SK-N-MC (cell line): Measurements from ENCODE around the gene LRRTM1.

ENCODE experiments used
- EZH2 ChIP-seq: fragments of 200-600 bp; sonication (generic); IDR thresholded peaks from one replicate; pipeline ENCODE4 v1.6.1; 2017; ENCODE audit warnings: antibody characterized with exemption
- POLR2AphosphoS5 ChIP-seq: IDR thresholded peaks from 2 replicates; pipeline ENCODE4 v1.6.1; 2012; ENCODE audit warnings: mild to moderate bottlenecking, low read depth, low read length, borderline replicate concordance

DNA sequence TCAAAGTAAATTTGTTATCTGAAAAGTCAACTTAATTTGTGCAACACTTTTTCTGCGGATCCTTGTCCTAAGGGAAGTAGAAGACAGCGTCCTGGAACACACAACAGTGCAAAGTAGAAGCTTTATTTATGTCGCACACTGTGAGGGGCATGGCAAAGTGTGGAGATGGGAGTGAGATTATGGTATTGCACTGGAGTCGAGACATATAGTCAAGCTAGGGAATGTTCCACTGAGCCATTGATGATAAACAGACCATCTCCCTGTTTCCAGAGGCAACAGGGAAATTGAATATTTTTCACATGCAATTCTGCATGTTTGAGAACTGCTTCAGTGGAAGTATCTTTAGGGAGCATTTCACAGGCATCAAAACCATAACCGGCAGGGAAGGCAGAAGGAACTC lies 46.2 kb downstream of the LRRTM1 start:
- TF ChIP-seq EZH2 (no peak), POLR2AphosphoS5 (no peak)
